HS-5 (cell line): ENCODE results near the gene OMP.

Source experiments
- DNase-seq: peaks from one replicate; pipeline ENCODE4 v3.0.0-alpha.2; 2012; ENCODE audit warnings: low read depth

The OMP gene

DNA sequence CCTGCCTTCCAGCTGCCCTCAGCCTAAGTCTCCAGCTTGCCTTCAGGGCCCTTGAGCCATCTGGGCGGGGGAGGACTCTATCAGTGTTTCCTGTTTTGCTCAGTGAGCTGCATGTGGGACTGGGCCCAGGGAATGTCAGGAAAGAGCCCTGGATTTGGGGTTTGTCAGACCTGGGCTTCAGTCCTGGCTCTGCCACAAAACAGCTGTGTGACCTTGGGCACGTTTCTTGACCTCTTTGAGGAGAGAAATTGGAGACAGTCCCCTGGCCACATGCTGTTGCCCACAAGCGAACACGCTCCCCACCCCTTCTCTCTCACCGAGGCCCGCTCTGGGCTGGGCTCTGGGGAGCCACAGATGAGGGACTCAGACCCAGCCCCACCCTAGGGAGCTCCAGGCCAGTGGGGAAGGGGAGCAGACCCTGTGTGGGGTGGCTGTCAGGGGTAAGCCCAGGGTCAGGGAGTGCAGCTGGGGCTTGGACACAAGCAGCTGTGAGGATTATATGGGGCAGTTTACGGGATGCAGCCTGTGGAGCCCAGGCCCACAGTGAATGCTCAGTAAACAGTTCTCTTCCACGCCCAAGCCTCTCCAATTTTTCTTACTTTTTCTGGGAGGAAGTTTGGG lies 37.7 kb downstream of the OMP start:
- no peak for DNase-seq

DNA sequence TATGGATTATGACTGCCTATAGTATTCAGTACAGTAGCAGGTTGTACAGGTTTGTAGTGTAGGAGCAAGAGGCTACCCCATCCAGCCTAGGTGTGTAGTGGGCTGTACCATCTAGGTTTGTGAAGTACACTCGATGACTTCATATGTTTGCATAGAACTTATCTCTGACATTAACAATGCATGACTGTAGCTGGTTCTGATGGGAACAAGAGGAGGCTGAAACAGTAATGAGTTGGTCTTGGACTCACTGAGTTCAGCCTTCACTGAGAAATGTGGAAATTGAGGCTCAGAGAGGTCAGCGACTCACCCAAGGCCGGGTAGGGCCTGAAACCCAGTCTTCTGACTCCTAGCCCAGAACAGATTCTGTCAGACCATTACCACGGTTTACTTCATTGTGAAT lies 38.4 kb downstream of the OMP start:
- no peak for DNase-seq

DNA sequence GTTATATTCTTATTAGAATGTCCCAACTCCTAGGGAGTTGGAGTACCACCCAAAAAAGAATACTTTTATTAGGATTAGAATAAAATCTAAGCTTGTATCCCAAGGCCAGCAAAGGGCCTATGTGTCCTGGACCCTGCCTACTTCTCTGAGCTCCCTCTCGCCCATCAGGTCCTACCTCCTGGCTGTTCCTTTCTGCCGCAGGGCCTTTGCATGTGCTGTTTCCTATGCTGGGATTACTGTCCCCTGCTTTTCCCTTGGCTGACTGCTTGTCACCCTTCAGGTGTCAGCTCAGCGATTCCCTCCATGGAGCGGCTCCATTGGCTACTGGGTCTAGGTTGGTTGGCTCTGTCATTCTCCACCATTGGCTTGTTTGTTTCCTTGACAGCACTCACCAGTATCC lies 38.8 kb downstream of the OMP start:
- DNase-seq, result no peak

DNA sequence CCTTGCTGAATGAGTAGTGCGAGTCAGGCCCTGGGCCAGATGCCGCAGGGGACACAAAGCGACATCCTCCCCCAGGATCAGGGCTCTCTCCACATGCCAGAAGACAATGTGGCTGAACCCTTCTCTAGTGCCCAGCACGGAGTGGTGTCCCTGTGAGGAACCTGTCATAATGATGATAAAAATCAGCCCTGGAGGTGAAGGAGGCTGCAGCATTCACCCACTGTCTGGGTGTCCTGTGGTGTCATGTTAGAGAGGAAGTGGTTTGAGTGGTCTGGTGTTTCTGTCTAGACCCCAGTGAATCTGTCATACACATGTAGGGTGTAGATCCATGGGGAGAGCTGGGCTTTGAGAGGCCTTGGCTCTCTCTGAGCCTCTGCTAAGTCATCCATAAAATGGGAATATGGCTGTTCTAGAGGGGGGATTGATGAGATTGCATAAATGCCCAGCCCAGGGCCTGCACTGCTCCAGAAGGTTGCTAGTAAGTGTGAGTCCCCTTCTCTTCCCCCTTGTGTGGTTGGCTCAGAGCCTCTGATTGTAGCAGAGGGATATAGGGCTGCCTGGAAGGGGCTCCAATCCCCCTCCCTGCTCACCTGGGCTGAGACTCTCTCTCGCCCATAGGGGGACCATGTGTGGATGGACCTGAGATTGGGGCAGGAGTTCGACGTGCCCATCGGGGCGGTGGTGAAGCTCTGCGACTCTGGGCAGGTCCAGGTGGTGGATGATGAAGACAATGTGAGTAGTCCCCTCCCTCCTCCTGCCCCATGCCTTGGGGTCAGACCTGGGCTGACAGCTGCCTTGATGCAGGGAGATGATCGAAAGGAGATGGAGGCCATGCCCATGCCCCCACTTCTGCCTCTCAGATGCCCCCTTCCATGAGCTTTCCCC lies 39.7 kb downstream of the OMP start:
- no peak for DNase-seq

DNA sequence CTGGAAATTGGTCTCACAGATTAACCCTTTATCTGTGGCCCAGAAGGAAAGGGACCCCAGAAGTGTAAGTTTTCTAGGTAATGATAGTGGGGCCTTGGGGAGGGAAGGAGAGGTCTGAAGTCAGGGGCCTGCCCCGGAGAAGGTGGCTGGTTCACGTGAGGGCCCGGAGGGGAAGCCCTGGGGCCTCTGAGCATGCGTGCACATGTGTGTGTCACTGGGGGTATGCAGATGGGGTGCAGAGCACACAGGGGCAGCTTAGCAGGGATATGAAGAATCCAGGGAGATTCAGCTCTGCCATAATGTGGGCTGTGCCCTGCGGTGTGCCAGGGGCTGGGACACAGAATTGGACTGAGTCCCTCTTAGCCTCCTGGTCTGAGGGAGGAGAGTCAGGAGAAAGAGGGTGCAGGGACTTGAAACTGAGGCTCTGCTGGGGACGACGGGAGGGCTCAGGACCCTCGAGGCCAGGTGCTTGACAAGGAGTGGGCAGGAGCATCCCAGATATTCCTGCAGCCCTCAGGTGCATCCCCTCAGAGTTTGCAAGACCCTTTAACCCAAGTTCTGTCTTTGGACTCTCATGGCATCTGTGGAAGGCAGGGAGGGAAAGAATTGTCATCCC lies 40.9 kb downstream of the OMP start:
- no peak for DNase-seq

DNA sequence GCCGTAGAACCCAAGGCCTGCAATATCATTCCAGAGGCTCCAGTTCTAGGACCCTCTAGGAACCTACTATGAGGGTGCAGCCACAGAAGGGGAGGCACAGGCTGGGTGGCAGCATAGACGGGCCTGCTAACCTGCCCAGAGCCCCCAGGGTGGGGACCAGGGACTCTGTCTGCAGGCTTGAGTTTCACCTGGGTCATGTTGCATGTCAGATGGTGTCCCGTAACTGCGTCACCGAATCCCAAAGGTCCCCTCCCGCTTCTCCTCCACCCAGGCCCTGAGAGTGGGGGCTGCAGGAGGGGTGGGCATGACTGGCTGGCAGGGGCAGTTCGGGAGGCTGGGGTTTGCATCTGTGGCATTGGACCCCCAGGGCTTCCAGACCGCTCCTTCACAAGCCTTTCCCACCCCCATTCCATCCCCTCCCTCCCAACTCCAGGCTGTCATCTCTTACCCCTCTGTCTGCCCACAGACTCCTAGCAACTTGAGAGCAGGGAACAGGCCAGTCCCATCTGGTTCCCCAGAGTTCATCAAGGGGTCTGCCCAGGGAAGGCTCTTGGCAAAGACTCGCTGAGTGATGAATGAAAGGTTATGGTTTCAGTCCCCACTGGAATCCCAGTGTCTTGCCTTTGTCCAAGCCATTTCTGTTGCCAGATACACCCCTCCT lies 41.7 kb downstream of the OMP start:
- DNase-seq, result no peak

DNA sequence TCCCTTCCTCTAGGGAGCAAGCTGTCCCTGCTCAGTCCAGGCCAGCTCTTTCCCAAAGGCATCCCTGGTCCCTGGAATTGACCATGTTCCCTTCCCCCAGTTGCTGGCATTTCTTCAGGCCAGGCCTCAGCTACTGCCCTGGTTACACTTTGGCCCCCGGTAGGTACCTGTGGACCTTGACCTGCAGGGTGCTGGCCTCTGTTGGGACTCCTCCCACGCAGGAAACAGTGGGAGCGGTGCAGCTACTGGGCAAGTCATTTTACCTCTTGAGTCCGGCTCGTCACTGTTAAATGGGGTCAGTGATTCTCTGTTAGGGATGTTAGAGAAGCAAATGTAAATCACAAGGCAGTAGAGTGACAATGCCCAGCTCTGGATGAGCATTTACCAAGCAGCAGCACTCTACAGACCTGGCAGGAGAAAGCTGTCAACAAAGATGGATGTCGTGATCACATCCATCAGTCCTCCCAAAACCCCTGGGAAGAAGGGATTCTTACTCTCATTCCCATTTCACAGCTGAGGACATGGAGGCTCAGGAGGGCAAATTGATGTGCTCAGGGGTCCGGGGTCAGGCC lies 42.3 kb downstream of the OMP start:
- DNase-seq, result no peak

DNA sequence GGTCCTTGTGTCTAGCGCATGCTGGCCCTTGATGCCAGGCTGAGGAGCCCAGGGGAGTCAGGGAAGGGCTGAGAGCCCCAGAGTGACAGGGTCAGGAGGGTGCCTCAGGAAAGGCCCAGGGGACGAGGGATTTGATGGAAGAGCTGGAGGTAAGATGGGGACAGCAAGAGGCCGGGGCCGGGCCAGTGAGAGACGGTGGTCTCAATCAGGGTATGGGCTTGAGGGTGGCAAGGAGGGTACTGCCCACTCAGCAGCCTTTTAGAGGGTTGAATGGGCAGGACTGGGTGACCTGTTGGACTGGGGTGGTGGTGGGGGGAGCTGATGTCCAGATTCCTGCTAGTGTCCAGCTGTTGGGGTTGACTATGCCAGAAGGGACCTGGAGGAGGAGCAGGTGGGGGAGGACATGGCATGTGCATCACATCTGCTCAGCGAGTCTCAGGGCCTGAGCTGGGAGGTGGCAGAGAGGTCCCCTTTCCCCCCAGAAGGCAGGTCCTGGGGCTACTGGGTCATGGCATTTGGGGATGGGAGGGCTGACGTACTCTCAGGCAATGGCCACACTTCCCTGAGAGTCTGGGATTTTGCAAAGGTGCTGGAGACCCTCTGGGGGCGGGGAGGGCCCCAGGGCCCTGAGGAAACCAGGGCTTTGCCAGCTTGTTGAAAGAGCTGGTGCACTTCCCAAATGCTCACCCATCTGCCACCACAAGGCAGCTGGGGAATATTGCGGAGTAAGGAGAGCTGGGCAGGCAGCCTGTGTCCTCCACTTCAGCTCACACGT lies 43.8 kb downstream of the OMP start:
- no peak for DNase-seq

DNA sequence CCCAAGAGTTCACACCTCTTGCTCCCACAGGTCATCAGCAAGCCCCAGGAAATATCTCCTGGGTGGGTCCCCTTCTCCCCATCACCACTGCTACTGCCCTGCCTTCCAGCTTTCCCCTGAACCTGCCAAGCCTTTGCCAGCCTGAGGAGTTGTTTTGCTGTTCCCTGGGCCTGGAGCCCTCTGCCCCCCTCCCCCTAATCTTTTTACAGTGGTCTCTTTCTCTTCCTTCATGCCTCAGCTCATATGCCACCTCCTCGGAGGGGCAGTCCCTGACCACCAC lies 44.3 kb downstream of the OMP start:
- DNase-seq, result no peak

DNA sequence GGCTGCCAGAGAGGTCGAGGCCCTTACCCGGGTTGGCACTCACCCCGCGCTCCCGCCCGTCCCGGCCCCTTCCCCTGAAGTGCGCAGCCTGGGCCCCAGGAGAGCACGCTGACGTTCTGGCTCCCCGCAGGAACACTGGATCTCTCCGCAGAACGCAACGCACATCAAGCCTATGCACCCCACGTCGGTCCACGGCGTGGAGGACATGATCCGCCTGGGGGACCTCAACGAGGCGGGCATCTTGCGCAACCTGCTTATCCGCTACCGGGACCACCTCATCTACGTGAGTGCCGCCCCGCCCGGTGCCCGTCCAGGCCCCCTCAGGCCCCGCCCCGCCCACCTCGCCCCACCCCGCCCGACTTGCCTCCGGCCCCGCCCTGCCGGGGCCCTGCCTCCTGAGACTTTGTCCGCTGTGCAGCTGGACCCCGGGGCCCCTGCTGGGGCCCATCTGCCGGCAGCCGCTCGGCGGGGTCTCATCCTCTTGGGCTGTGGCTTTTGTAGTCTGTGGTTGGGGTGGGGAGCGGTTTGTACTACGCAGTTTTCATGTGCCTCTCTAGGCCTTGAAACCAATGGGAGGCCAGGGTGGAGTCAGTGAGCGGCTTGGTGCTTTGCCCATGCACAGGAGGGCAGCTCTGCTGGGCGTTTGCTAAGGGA lies 45.2 kb downstream of the OMP start:
- no peak for DNase-seq

DNA sequence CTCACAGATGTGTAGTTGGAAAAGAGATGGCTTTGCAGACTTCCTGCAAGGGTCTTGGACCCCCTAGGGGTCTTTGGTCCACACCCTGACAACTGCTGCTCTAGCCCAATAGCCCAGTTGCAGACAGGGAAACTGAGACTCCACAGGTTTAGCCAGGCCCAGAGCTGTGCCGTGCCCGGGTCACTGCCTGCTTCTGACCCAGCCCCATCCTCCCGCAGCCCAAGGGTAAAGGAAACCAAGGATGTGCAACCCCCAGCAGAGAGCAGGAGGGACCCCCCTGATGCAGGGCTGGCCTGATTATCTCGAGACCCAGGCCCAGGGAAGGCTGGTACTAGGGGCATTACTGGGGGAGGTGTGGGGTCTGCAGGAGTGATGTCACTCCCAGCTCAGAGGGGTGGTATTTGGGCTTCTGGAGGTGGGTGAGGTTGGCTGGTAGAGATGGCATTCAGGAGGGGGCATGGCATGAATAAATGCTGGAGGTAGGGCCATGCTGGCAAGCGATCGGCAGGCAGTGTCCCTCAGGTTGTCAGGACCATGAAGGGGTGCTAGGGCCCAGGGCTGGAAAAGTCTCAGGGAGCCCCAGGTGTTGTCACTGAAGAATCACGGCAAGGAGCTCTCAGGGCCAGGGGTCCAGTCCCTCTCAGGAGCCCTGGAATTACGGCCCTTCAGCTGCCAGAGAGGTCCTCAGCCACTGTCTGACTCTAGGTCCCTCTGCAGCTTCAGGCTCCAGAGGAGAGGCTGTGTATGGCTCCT lies 46.5 kb downstream of the OMP start:
- DNase-seq, result no peak

DNA sequence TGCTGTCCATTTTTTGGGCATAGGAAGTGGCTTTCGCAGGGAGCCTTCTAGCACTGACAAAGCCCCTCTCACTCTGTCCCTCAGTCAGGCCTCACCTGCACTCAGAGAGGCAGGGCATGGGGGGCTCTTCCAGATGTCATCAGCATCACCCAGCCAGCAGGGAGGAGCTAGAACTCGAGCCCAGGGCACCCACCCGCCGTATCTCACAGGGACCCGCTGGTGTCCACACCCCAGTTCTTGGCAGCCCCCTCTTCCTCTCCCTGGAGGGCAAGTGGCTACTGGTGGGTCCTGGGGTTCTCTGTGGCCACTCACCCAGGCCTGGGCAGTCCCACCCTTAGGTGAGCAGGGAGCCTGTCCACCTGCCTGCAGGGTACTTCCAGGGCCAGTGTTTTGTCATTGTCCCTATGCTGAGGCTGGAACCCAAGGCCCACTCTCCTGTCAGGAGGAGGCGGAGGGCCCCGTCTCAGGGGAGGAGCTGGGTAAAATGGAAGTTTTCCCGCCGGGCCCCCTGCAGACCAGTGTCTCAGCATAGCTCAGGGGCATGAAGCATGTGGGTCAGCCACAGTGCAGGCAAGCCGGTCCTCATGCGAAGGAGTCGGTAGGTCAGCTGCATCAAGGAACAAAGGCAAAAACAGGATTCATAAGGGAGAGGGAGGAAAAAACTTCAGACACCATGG lies 47.2 kb downstream of the OMP start:
- no peak for DNase-seq

DNA sequence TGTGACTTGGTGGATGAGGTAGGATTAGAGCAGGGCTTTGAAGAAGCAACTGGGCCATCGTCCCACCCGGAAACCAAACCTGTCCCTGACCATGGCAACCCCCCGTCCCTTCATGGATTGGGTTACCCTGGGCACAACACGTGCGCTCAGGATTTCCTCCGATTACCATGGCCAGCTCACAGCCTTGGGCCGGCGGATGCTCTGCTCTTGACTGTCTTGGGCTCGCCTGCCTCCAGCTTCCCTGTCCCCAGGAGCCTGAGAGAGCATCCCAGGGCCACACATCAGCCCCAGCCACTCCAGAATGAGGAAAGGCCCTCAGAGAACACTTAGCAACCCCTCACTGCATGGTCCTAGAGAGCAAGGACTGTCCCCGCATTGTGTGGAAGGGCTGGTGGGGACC lies 48.2 kb downstream of the OMP start:
- DNase-seq, result no peak

DNA sequence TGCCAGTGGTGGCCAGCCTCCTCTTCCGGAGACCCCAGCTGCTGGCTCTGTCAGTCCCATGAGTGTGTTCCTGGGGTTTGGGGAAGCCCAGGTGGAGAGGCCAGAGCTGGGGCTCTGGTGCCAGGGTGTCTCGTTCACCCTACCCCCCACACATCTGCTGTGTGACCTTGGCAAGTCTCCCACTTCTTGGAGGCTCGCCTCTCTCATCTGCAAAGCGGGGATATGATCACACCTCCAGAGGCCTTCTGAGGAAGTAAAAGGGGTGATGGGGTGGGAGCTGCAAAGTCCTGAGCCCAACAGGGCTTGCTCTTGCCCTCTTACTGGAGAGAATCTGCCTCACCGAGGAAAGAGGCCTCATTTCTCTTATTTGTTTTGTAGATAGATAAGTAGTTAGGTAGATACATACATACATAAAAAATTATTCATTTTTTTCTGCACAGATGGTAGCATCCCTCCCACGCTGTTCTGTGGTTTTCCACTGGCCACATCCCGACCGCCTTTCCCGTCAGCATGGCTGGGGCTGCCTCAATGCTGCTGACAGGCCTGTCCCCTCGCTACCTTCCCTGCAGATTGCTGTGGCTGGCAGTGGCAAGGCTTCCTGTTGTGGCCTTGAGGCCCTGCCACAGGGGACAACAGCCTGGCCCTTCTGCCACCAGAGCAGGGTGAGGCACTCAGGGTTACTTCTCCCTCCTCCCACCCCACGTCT lies 49.3 kb downstream of the OMP start:
- no peak for DNase-seq

DNA sequence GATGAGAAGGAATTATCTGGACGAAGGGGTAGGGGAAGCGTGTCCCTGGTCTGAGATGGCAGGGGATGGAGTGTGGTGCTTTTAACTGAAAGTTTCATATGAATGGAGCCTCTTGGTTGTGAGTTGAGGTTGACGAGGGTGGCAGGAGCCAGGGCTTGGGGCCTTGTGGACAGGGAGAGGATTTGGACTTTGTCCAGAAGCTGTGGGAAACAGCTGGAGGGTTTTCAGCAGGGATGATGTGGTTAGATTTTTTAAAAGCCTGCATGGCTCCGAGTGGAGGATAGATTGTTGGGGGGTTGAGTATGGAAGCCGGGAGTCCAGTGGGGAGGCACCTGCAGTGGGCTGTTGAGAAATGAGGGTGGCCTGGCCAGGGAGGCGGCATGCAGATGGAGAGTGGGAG lies 50.2 kb downstream of the OMP start:
- no peak for DNase-seq
